Lower lobe of right lung (tissue), 2 donors: Measurements from ENCODE around the gene KAT2B. TPM values are rescaled to one million over a fixed set of nuclear protein-coding genes. Genes with fewer than 3 reads are reported as not detected.

ENCODE experiments used
- ATAC-seq, 2 donors: fragments of 200-7000 bp; cut with Tn5 transposase; one replicate each; pipeline ENCODE4 v1.9.1; 2020 to 2022; ENCODE audit warnings: mild to moderate bottlenecking in 2 of 2, moderate library complexity in 2 of 2
- DNase-seq: peaks from one replicate; pipeline ENCODE4 v3.0.0-alpha.2; 2020
- H3K27ac ChIP-seq: fragments of 200-600 bp; one replicate; pipeline ENCODE4 v1.8.0; 2022
- H3K27me3 ChIP-seq: fragments of 200-600 bp; one replicate; pipeline ENCODE4 v1.8.0; 2022; ENCODE audit warnings: low read depth
- H3K36me3 ChIP-seq: fragments of 200-600 bp; one replicate; pipeline ENCODE4 v1.8.0; 2022; ENCODE audit warnings: mild to moderate bottlenecking
- H3K4me1 ChIP-seq: fragments of 200-600 bp; one replicate; pipeline ENCODE4 v1.8.0; 2022
- H3K4me3 ChIP-seq: fragments of 200-600 bp; one replicate; pipeline ENCODE4 v1.8.0; 2022; ENCODE audit warnings: mild to moderate bottlenecking
- H3K9me3 ChIP-seq: fragments of 200-600 bp; one replicate; pipeline ENCODE4 v1.8.0; 2022
- intact Hi-C: fragments of 100-400 bp; cut with DNase I; formaldehyde crosslinking; loops from one replicate; pipeline ENCODE4 v1.11.0; 2022
- total RNA-seq: library from RNA; stranded (reverse); fragmentation: NEBNext Ultra II Directional; extraction: Animal tissue kit (Norgen Biotek cat#: 25700); gene quantifications from one replicate; pipeline ENCODE4 v1.2.1, GENCODE V29; 2021
- TF ChIP-seq, protein P1 (sequence below): fragments of 200-600 bp; IDR thresholded peaks from one replicate; pipeline ENCODE4 v1.8.0; 2022; ENCODE audit warnings: antibody characterized with exemption, mild to moderate bottlenecking
- donor health status: DM: no; HTN: yes; CAD: no; lungs with severe emphysema.

The KAT2B gene
- total RNA-seq, 1 donor from 2014 or later = 41.4 TPM

DNA sequence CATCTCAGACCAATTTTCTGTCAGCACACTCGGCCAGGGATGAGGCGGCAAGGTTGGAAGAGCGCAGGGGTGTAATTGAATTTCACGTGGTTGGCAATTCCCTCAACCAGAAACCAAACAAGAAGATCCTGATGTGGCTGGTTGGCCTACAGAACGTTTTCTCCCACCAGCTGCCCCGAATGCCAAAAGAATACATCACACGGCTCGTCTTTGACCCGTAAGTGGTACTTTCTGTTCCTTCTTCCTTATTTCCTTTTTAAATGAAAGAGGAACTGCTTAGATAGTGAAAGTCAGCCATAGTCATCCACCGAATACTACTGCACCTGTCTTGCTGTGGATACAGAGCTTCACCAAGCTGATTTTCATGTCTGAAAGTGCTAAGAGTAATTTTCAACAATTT, 85.7 kb downstream of the KAT2B start:
- Histone ChIP-seq H3K4me1 (no peaks in the 10 kb centered on the region), H3K27ac (no peak overlapping the region), H3K36me3 (peaks cover 43% of the 10 kb centered on the region), H3K4me3 (no peak overlapping the region), H3K9me3 (no peaks in the 10 kb centered on the region), H3K27me3 (no peaks in the 10 kb centered on the region)
- DNase-seq = no peak
- TF ChIP-seq, protein P1, sequence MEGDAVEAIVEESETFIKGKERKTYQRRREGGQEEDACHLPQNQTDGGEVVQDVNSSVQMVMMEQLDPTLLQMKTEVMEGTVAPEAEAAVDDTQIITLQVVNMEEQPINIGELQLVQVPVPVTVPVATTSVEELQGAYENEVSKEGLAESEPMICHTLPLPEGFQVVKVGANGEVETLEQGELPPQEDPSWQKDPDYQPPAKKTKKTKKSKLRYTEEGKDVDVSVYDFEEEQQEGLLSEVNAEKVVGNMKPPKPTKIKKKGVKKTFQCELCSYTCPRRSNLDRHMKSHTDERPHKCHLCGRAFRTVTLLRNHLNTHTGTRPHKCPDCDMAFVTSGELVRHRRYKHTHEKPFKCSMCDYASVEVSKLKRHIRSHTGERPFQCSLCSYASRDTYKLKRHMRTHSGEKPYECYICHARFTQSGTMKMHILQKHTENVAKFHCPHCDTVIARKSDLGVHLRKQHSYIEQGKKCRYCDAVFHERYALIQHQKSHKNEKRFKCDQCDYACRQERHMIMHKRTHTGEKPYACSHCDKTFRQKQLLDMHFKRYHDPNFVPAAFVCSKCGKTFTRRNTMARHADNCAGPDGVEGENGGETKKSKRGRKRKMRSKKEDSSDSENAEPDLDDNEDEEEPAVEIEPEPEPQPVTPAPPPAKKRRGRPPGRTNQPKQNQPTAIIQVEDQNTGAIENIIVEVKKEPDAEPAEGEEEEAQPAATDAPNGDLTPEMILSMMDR = no peak
- peak; percentile 62 to 67 for ATAC-seq
- intact Hi-C loops = no loop called here

DNA sequence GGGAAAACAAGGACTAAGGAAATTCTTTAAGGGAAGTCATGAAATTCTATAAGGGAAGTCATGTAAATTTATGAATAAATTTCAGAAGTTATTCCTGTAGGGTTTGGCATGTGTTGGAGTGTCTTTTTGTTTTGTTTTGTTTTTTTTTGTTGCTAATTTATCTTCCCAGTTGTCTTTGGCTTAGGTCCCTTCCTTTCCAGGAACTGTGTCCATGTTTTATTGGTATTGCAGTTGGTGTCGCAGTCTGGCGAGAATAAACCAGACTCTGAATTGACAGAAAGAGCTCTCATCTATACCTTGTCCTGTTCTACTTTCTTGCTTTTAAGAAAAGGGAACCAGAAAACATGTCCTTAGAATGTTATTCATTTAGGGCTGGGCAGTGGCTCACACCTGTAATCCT, 88.1 kb downstream of the KAT2B start:
- no peaks in the 10 kb centered on the region for H3K4me1 ChIP-seq
- no peak overlapping the region for H3K4me3 ChIP-seq
- H3K9me3 ChIP-seq = no peaks in the 10 kb centered on the region
- H3K27ac ChIP-seq = no peak overlapping the region
- peaks cover 26% of the 10 kb centered on the region for H3K36me3 ChIP-seq
- DNase-seq (no peak), ATAC-seq (no peak)
- H3K27me3 ChIP-seq = no peaks in the 10 kb centered on the region
- intact Hi-C loops = no loop called here
- TF ChIP-seq, protein P1 = no peak

DNA sequence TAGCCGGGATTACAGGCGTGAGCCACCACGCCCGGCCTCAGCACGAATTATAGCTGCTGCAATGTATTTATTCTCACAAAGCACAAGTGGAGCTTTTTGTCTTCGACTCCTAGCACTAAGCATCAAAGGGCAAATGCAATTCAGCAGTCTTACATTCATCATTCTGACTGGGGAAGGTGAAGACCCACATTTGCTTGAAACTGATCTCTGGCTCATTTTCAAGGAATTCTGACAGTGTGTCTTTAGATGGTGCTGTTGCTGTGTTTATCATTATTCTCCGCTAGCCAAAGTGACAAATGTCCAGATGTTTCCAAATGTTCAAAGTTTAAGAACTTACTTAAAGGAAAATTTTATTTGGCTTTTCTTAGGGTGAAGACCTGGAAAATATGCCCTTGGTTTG, 89.9 kb downstream of the KAT2B start:
- H3K36me3 ChIP-seq = peaks cover 26% of the 10 kb centered on the region
- no peaks in the 10 kb centered on the region for H3K9me3 ChIP-seq
- no peaks in the 10 kb centered on the region for H3K4me1 ChIP-seq
- ATAC-seq = no peak
- TF ChIP-seq, protein P1 = no peak
- H3K27me3 ChIP-seq = no peaks in the 10 kb centered on the region
- DNase-seq = no peak
- H3K4me3 ChIP-seq = no peak overlapping the region
- H3K27ac ChIP-seq = no peak overlapping the region
- intact Hi-C loops = no loop called here

DNA sequence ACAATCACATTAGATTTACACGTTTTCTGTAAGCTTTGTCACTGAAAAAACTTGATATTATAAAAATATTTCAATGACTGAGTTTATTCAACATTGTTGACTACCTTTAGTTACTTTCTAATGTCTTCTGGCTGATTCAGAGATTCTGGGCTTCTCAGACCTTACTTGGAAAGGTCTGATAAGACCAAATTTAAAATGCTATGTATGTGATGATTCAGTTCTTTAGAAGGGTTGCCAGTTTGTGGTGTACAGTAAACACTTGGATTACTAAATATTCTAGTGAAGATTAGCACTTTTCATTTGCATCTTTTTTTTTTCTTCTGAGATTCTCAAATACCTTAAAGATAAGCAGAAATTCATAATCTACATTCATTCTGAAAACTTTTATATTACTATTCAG, 96.0 kb downstream of the KAT2B start:
- no peaks in the 10 kb centered on the region for H3K9me3 ChIP-seq
- H3K27me3 ChIP-seq = no peaks in the 10 kb centered on the region
- no peaks in the 10 kb centered on the region for H3K4me1 ChIP-seq
- no peak for ATAC-seq
- DNase-seq = no peak
- H3K27ac ChIP-seq = no peak overlapping the region
- TF ChIP-seq, protein P1 = no peak
- peaks cover 15% of the 10 kb centered on the region for H3K36me3 ChIP-seq
- H3K4me3 ChIP-seq = no peak overlapping the region
- intact Hi-C loops = no loop called here

DNA sequence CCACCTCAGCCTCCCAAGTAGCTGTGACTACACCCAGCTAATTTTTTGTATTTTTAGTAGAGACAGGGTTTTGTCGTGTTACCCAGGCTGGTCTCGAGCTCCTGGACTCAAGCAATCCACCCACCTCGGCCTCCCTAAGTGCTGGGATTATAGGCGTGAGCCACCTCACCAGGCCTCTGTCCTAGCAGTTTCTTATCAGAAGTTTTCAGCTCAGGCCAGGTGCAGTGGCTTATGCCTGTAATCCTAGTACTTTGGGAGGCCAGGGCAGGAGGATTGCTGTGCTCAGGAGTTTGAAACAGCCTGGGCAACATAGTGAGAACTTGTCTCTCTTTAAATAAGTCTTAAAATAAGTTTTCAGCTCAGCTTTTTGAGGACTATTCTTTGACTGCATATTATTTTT, 97.4 kb downstream of the KAT2B start:
- Histone ChIP-seq H3K4me3 (no peak overlapping the region), H3K36me3 (peaks cover 18% of the 10 kb centered on the region), H3K9me3 (no peaks in the 10 kb centered on the region), H3K27me3 (no peaks in the 10 kb centered on the region), H3K27ac (no peak overlapping the region), H3K4me1 (no peaks in the 10 kb centered on the region)
- intact Hi-C loops = no loop called here
- TF ChIP-seq, protein P1 = no peak
- ATAC-seq = no peak
- DNase-seq = no peak

DNA sequence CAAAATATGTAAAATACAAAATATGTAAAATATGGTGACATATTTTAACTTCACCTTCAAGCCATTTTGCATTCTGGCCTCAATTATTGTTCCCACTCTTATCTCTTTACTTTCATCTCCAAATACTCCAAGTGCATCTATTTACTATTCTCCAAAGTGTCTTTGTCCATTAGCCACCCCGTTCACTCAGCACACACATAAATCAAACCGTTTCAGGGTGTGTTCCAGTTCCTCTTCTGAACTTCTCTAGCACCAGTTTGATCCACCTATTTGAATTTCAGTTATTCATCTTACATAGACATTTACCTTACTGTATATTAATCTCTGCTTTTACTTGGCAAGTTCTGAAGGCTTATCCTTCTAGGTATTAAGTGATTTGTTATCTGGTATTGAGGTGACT, 100.6 kb downstream of the KAT2B start:
- no peak overlapping the region for H3K27ac ChIP-seq
- ATAC-seq = no peak

More for the DNA sequence above, 100.6 kb downstream of the KAT2B start:
- intact Hi-C loops = no loop called here
- no peaks in the 10 kb centered on the region for H3K4me1 ChIP-seq
- no peak for DNase-seq
- H3K27me3 ChIP-seq = no peaks in the 10 kb centered on the region
- H3K9me3 ChIP-seq = no peaks in the 10 kb centered on the region
- H3K4me3 ChIP-seq = no peak overlapping the region
- peaks cover 21% of the 10 kb centered on the region for H3K36me3 ChIP-seq
- TF ChIP-seq, protein P1 = no peak
